GM19035 (cell line): Measurements from ENCODE around the gene SLC30A10.
"Not testable (repeated sequence)": the region's sequence is repeated elsewhere in the genome, so short reads cannot be mapped to it uniquely, and the experiment has no call there.

Experiments used
- ATAC-seq: cut with Tn5 transposase; IDR thresholded peaks from one replicate; pipeline ENCODE4 v1.9.1; 2021; ENCODE audit not compliant: unreplicated experiment

The SLC30A10 gene

GRCh38 chr1:219897914-219898313 is 30.4 kb downstream of the SLC30A10 start:
- no peak for ATAC-seq

GRCh38 chr1:219892271-219892670 is 36.1 kb downstream of the SLC30A10 start:
- ATAC-seq = not testable (repeated sequence)

GRCh38 chr1:219891846-219892245 is 36.5 kb downstream of the SLC30A10 start:
- not testable (repeated sequence) for ATAC-seq

- not testable (repeated sequence) for ATAC-seq
These were observed 39.7 kb downstream of the SLC30A10 start for GRCh38 chr1:219888667-219889066.

- ATAC-seq = no peak
These were observed 42.7 kb downstream of the SLC30A10 start for GRCh38 chr1:219885680-219886079.

- no peak for ATAC-seq
These were observed 44.7 kb downstream of the SLC30A10 start for GRCh38 chr1:219883400-219884332.

- no peak for ATAC-seq
These were observed 45.6 kb downstream of the SLC30A10 start for GRCh38 chr1:219882755-219883154.

- no peak for ATAC-seq
These were observed 46.3 kb downstream of the SLC30A10 start for GRCh38 chr1:219882096-219882495.

GRCh38 chr1:219880765-219881457 is 47.4 kb downstream of the SLC30A10 start:
- ATAC-seq = no peak

GRCh38 chr1:219876798-219877209 is 51.6 kb downstream of the SLC30A10 start:
- no peak for ATAC-seq

- no peak for ATAC-seq
These were observed 52.5 kb downstream of the SLC30A10 start for GRCh38 chr1:219875860-219876259.

- ATAC-seq = not testable (repeated sequence)
These were observed 55.8 kb downstream of the SLC30A10 start for GRCh38 chr1:219872538-219872937.

- ATAC-seq = no peak
These were observed 56.8 kb downstream of the SLC30A10 start for GRCh38 chr1:219871427-219872057.

GRCh38 chr1:219868615-219869014 is 59.7 kb downstream of the SLC30A10 start:
- not testable (repeated sequence) for ATAC-seq
